T-helper 1 cell treated with Interleukin-12 subunit alpha and Interleukin-12 subunit beta and Interleukin-4 antibody, amounts not matched to agents 30 ng/mL and 1 ng/mL, for 36 hours (primary cell): ENCODE results near the gene SULT1C4. TPM values are rescaled to one million over a fixed set of nuclear protein-coding genes. Genes with fewer than 3 reads are reported as not detected.

Experiments
- intact Hi-C: fragments of 100-400 bp; cut with micrococcal nuclease; formaldehyde crosslinking; loops from one replicate; pipeline ENCODE4 v1.15.1; 2024
- total RNA-seq: library from RNA; stranded (reverse); gene quantifications from 2 replicates; pipeline ENCODE4 v1.2.3, GENCODE V29; 2022

The SULT1C4 gene
- total RNA-seq, 1 donor from 2014 or later, result not detected

DNA sequence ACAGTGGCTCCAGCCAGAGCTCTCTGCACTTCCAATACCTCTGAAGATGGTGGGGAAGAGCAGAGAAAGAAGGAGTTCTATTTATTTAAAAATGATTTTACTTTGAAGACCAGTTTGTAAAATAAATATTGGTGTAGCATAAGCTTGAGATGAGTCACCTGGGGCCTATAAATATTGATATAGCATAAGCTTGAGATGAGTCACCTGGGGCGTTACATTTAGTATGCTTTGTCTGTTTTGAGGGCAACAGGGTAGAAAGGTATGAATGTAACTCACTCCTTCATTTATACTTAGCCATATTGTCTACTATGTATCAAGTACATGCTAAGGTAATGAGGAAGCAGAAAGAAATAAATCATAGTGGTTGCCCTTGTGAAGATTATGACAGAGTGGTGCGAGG is 7.7 kb upstream of the SULT1C4 start:
- intact Hi-C loops, result no loop called here

DNA sequence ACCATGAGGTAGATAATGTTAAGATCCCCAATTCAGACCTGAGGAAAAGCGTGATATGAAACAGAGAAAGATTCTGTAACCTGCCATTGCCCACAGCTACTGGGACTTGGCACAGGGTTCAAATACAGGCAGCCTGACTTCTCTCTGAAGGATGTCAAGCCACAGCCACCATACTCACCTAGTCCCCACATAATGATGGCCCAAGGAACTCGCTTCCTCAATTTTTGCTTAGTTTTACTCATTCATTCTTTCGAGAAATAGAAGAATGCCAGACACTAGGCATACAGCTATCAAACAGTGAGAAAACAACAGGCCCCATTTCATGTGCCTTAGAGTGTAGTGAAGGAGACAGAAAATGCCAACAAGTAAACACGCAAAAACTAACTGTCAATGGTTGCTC is 980 bp upstream of the SULT1C4 start:
- intact Hi-C loops, result no loop called here

DNA sequence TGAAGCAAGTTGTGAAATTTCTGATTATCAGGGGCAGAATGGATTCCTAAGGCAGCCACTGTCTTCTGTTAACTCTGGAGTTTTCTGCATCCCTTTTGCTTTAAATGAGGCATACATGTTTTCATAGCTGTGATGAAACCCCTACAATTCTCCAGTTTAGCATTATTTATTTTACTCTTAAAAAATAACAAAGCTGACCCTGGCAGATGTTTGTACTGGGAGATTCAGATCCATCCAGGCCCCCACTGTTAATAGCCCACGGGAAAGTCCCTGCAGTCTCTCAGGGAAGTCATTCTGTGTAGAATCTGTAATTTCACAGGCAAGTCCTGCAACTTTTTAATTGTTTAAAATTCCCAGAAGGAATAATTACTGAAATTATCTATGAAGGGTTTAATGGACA is 353 bp upstream of the SULT1C4 start:
- intact Hi-C loops, result no loop called here

DNA sequence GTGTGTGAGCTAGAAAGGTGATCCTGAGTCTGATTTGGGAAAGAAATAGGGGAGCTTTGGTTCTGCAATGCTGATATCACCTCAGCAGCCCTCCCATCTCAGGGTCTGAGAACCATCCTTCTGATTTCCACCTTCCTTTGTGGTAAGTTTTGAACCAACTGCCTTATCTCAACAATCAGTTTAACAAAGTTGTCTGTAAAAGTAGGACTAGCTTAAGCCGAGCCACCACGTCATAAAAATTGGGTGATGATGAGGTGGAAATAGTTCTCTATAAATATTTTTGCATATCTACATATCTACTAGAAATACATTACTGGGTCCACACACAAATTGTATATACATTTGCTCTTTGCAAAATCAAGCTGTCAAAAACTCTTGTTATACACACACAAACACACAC is 1.1 kb downstream of the SULT1C4 start:
- intact Hi-C loops, result no loop called here

DNA sequence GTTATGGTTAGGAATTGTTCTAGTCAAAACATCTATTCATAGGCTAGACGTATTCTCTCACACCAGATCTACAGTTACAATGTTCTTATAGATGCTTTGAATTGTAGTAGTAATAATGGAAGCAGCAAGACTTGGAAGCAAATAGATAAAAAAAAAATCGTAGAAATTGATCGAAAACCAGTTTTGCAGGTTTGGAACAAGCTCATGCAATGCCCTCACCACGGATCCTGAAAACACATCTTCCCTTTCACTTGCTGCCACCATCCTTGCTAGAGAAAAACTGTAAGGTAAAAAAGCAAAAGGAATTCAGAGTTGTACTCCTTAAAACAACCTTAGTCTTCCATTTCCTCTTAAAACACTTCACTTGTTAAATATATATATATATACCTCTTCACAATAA is 4.4 kb downstream of the SULT1C4 start:
- intact Hi-C loops, result no loop called here

DNA sequence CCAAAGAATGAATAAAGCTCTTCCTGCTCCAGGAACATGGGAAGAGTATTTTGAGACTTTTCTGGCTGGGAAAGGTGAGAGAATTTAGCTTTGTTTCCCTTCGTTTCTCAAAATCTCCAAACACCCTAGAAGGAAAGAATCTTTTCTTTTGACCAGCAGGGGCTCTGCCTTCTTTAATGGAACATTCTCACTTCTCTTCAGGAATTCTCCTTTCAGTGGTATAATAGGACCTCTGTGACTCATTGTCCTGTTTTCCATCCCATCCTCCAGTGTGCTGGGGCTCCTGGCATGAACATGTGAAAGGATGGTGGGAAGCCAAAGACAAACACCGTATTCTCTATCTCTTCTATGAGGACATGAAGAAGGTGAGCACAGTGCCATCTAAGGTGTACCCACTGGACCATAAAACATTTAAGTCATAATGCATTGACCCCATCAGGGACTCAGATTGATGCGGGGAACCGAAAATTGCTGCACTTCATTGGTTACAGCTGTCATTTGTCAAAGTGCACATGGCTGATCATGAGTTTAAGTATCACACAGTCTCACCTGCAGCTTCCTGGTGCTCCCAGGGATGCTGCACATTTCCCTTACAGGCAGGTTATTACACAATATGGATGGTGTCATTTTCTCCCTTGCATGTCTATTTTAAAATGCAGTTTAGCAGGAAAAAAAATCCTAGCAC is 5.5 kb downstream of the SULT1C4 start:
- intact Hi-C loops, result no loop called here

GRCh38 chr2:108384662-108385393 is 7.1 kb downstream of the SULT1C4 start:
- intact Hi-C loops, result no loop called here

GRCh38 chr2:108385411-108386071 is 7.8 kb downstream of the SULT1C4 start:
- intact Hi-C loops, result no loop called here

- intact Hi-C loops, result no loop called here
Measured at GRCh38 chr2:108388045-108388444, 10.3 kb downstream of the SULT1C4 start.

DNA sequence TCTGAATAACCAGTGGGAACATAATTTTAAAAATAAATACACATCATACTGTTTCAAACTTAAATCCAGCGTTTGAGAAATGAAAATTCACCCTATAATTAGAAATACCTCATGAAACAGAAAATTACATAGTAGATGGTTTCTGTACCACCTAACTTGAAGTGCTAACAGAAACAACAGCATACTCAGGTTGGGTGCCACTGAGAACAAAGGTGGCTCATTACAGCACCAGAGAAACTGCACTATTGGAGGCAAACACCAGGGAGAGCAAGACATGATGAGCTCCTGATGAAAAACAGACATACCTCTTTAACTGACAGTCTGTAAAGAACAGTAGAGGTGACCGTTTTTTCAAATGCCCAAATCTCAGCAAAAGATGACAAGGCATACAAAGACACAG is 12.6 kb downstream of the SULT1C4 start:
- intact Hi-C loops, result no loop called here

GRCh38 chr2:108392029-108392428 is 14.3 kb downstream of the SULT1C4 start:
- intact Hi-C loops, result no loop called here

DNA sequence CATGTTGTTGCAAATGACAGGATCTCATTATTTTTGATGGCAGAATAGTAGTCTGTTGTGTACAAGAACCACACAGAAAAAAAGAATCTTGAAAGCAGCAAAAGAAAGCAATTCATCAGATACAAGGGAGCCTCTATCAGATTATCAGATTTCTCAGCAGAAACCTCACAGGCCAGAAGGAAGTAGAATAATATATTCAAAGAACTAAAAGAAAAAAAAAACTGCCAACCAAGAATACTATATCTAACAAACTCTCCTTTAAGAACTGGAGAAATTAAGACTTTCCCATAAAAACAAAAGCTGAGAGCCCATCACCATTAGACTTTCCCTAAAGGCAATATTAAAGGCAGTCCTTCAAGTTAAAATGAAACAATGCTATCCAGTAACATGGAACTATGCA is 15.4 kb downstream of the SULT1C4 start:
- intact Hi-C loops, result no loop called here

- intact Hi-C loops, result no loop called here
Measured at GRCh38 chr2:108395155-108395554, 17.4 kb downstream of the SULT1C4 start.

DNA sequence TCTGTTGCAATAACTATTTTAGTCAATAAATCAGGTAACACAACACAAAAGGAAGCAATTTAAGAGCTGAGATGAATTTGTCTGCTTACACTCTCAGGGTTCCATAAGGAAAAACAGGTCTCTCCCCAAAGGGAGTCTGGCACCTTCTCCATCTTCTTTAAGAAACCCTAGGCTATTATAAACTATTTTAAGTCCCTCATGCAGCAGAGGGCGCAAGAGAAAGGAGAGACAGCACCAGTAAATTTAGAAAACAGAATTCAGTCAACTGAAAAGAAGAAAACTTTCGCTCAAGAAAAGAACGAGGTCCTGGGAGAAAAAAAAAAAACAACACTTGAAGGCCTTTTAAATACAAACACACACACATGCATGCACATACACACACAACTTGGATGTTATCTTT is 19.1 kb downstream of the SULT1C4 start:
- intact Hi-C loops, result loop anchor here (1.0 kb wide), 2 partner anchors 187 to 239 kb away; no protein-coding TSS in a partner anchor

DNA sequence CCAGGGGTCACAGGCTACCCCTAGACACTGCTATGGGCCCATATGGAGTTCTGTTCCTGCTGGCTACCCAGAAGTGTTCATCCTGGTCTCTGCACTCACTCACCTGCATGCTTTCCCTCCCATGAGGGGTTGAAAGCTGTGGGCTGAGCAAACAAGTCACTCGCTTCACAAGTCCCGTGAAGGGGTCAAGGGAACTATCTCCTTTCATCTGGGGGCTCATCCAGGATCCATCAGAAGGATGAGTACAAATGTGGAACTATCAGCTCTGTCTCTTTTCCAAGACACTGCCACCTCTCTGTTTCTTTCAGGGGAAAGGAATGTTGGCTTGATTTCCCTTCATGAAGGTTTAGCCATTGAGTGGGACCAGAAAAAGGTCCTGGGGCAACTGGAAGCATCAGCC is 21.7 kb downstream of the SULT1C4 start:
- intact Hi-C loops, result no loop called here

GRCh38 chr2:108401800-108402199 is 24.0 kb downstream of the SULT1C4 start:
- intact Hi-C loops, result no loop called here

GRCh38 chr2:108403494-108403893 is 25.7 kb downstream of the SULT1C4 start:
- intact Hi-C loops, result no loop called here

DNA sequence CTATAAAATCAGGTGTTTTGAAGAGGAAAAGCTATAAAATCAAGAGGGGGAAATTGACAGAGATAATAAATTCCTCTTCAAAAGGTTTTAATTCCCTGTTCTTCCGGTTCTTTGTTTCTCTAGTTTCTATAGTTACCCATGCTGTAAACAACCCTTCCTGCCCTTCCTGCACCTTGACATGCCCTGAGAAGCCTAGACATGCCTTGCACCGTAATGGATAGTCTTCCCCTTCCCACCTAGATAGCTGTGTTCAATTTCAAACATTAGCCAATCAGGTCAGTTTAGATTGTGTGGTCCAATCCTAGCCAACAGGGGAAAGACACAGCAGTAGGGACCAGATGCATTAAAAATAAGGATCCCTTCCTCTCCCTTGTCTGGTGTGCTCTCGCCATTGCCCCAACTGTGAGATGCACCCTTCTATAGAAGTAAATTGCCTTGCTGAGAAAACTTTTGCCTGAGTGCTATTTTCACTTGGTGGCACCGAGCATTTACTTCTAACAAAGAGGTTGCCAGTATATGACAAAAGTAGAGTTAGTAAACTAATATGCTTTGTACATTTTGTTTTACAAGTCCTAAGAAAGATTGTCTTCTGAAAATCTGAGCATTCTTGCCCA is 27.1 kb downstream of the SULT1C4 start:
- intact Hi-C loops, result no loop called here

DNA sequence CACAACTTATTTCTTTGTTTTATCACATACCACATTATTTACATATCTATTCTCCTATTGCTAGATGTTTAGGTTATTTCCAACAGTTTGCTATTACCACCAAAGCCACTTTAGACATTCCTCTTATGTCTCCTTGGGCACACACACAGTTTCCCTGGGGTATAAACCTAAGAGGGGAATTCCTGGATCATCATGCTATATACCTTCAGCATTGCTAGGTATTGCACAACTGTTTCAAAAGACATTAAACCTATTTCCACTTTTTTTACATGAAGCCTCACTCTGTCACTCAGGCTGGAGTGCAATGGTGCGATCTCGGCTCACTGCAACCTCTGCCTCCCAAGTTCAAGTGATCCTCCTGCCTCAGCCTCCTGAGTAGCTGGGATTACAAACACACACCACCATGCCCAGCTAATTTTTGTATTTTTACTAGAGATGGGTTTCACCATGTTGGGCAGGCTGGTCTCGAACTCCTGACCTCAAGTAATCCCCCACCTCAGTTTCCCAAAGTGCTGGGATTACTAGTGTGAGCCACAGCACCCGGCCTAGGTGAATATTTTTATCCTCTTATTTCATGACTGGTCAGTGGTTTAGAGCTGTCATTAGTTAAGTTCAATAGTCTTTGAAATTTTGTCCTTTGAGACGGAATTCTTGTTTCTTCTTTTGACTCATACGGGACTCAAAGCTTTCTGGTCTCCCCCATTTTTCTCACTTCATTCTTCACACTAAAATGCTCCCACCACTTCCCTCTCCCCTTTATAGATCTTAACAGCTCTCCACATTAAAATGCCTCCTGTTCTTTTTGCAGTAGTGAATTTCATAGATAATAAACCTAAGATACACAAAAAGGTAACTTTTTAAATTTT is 30.3 kb downstream of the SULT1C4 start:
- intact Hi-C loops, result no loop called here

DNA sequence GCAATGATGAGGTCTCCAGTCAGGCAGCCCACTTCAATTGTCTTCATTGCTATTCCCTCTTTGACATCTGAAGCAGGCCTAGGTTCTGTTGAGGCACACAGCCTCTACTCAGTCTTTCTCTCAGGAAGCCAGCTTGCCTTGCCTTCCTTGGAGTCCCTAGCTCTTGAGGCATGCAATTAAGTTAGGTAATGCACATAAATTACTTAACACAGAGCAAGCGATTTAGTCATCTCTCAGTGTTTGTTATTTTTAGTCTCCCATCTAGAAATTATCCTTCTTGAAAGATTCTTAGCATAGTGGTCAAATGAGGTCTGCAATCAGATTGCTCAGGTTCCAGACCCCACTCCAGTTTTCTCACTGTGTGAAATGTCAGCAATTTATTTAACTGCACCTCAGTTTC is 32.0 kb downstream of the SULT1C4 start:
- intact Hi-C loops, result no loop called here
